Measurements from ENCODE around the gene XG. TPM values are rescaled to one million over a fixed set of nuclear protein-coding genes. Genes with fewer than 3 reads are reported as not detected.

XG gene
- total and polyA plus RNA-seq, 2 of the 4 experiments (the other 2 are of a cell fraction): under 0.01 TPM; not detected in 1

GRCh38 chrX:2717312-2717711 lies 34.5 kb upstream of the XG start:
- Histone ChIP-seq H3K27ac (ENCODE audit: insufficient read depth, low read length) (no peak overlapping the region), H3K18ac (ENCODE audit: low read depth, low read length) (no peak overlapping the region), H2AFZ (replicated peaks; ENCODE audit: low read length, poor library complexity) (no peak overlapping the region), H3K56ac (ENCODE audit: extremely low read depth, insufficient read depth, low read length) (no peak overlapping the region), H2BK15ac (ENCODE audit: low read depth, low read length) (no peak overlapping the region), H2BK5ac (ENCODE audit: low read depth, low read length, poor library complexity, severe bottlenecking) (no peak overlapping the region), H4K20me1 (ENCODE audit: insufficient read depth, low read length) (peaks cover 18% of the 10 kb centered on the region), H3K36me3 (ENCODE audit: control insufficient read depth, insufficient read depth, low read length) (peaks cover 46% of the 10 kb centered on the region), H4K8ac (ENCODE audit: low read depth in 2 of 2, low read length in 2 of 2) (no peak overlapping the region), H3K23ac (ENCODE audit: low read depth, low read length) (no peak overlapping the region), H3K4me1 (ENCODE audit: control insufficient read depth, insufficient read depth, low read length) (no peaks in the 10 kb centered on the region), H3K27me3 (ENCODE audit: control insufficient read depth, insufficient read depth, low read length) (no peaks in the 10 kb centered on the region), H2BK20ac (ENCODE audit: low read depth, low read length) (no peak overlapping the region), H3K9me1 (ENCODE audit: insufficient read depth, low read length) (peaks cover 13% of the 10 kb centered on the region; the same call in 1 of the 2 replicates), H2BK120ac (ENCODE audit: low read depth, low read length) (no peak overlapping the region), H3K4me3 (ENCODE audit: insufficient read depth, low read depth, low read length) (no peak overlapping the region), H2AK9ac (replicated peaks; ENCODE audit: low read depth, low read length, poor library complexity) (no peak overlapping the region), H4K91ac (ENCODE audit: insufficient read depth, low read depth, low read length) (no peak overlapping the region), H3K9ac (ENCODE audit: low read depth, low read length) (no peak overlapping the region), H3K9me3 (ENCODE audit: control insufficient read depth, insufficient read depth, low read length) (no peaks in the 10 kb centered on the region), H3K79me1 (ENCODE audit: low read depth in 1 of 2, low read length in 2 of 2) (peaks cover 25 to 50% of the 10 kb centered on the region in 2 experiments), H4K5ac (ENCODE audit: low read depth, low read length) (no peak overlapping the region), H3K4ac (ENCODE audit: low read depth, low read length) (no peak overlapping the region), H2AK5ac (ENCODE audit: low read depth, low read length) (no peak overlapping the region), H3K4me2 (ENCODE audit: low read depth, low read length) (no peak overlapping the region), H3K14ac (replicated peaks; ENCODE audit: low read depth, low read length) (no peak overlapping the region)
- intact Hi-C loops (cut with micrococcal nuclease) (no loop called here), dilution Hi-C loops (cut with HindIII; ENCODE audit: low sequenced_read_pairs, unreplicated experiment) (no loop called here), in situ Hi-C loops (cut with MboI; ENCODE audit: low sequenced_read_pairs) (no loop called here)
- CTCF ChIA-PET: no interaction called here
- TF ChIP-seq ELK1 (IDR thresholded peaks at IDR 0.05; ENCODE audit: borderline replicate concordance, low read depth, low read length) (no peak), USF2 (IDR thresholded peaks at IDR 0.05; ENCODE audit: low read depth, low read length) (no peak), MXI1 (IDR thresholded peaks at IDR 0.05; ENCODE audit: borderline replicate concordance, low read depth, low read length) (no peak), SMC3 (IDR thresholded peaks at IDR 0.05; ENCODE audit: low read depth, low read length) (no peak), CEBPB (IDR thresholded peaks at IDR 0.05; ENCODE audit: low read depth, low read length) (no peak), RFX5 (IDR thresholded peaks at IDR 0.05; ENCODE audit: low read depth, low read length) (no peak), CTCF (conservative IDR thresholded peaks at IDR 0.05; ENCODE audit: low read depth, low read length) (no peak), POLR2A (IDR thresholded peaks at IDR 0.05; ENCODE audit: low read depth, low read length) (no peak), CHD1 (IDR thresholded peaks at IDR 0.05; ENCODE audit: low read depth, low read length) (no peak), NFE2L2 (IDR thresholded peaks at IDR 0.05; ENCODE audit: low read depth, low read length) (no peak)
- BruUV-seq (replicated peaks): no TSS peak
- POLR2A ChIA-PET (ENCODE audit: unreplicated experiment): no interaction called here
- WGBS, 2 experiments (ENCODE audit: extremely low coverage in 2 of 2, insufficient read length in 1 of 2): 100% methylated on average over 1 of the region's 5 CpGs; no CpG with 5 or more reads in 1 of the 2 experiments
- ATAC-seq (ENCODE audit: low read depth) (no peak), DNase-seq (no peak)

Data from IMR-90 (cell line).